Fibroblast of the aortic adventitia (primary cell): ENCODE results near the gene NMNAT1. TPM values are rescaled to one million over a fixed set of nuclear protein-coding genes. Genes with fewer than 3 reads are reported as not detected.
A peak's percentile ranks its signal among the peaks of the same experiment; 100 is the strongest.
"Not testable (repeated sequence)": the region's sequence is repeated elsewhere in the genome, so short reads cannot be mapped to it uniquely, and the experiment has no call there.

Source experiments
- DNase-seq: peaks from one replicate; pipeline ENCODE4 v3.0.0-alpha.2; 2010; ENCODE audit warnings: low read depth
- H3K4me3 ChIP-seq: 2 replicates; pipeline ENCODE4 v1.5.1; 2011; ENCODE audit warnings: low read depth, mild to moderate bottlenecking, control low read depth, low read length, moderate library complexity
- CTCF ChIP-seq: IDR thresholded peaks from 2 replicates; pipeline ENCODE4 v1.5.1; 2011; ENCODE audit warnings: mild to moderate bottlenecking, low read length, control low read depth, inconsistent platforms; ENCODE audit not compliant: insufficient read depth
- total RNA-seq: library from RNA; depleted of rRNA; stranded (reverse); fragments of >200 nt; gene quantifications from 2 replicates; pipeline ENCODE4 v1.2.3, GENCODE V29; 2012; ENCODE audit warnings: low replicate concordance

NMNAT1 gene
- total RNA-seq, 1 donor = 10.6 TPM

- no peak for TF ChIP-seq CTCF
- no peak overlapping the region for H3K4me3 ChIP-seq
- peak; percentile 86 for DNase-seq
Observed at GRCh38 chr1:9990944-9991343, 47.7 kb downstream of the NMNAT1 start.

DNA sequence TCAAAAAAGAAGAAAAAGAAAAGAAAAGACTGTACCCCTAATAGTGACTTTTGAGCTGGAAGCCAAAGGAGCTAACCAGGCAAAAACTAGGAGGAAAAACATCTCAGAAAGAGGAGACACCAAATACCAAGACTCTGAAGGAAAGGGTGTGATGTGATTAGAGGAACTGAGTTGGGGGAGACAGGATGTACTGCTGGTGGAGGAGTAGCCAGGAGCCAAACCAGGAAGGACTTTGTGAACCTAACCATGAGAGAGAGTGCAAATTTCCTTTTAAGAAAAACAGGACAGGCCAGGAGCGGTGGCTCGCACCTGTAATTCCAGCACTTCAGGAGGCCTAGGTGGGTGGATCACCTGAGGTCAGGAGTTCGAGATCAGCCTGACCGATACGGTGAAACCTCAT is 49.6 kb downstream of the NMNAT1 start:
- DNase-seq = no peak
- no peak for TF ChIP-seq CTCF
- H3K4me3 ChIP-seq = no peak overlapping the region

- H3K4me3 ChIP-seq = no peak overlapping the region
- no peak for TF ChIP-seq CTCF
Observed at GRCh38 chr1:9993561-9994075, 50.3 kb downstream of the NMNAT1 start.

GRCh38 chr1:9996624-9997582 is 53.6 kb downstream of the NMNAT1 start, which contains the start of gene RBP7:
TSS of gene RBP7 (plus strand) at chr1:9997228. CDS start at chr1:9997259, 31 bp downstream.
- no peak for TF ChIP-seq CTCF
- DNase-seq = no peak
- H3K4me3 ChIP-seq = peak within 1 kb of the TSS; percentile 48

More at GRCh38 chr1:9993561-9994075, 50.3 kb downstream of the NMNAT1 start:
- DNase-seq = peak; percentile 70

GRCh38 chr1:10001016-10001665 is 57.9 kb downstream of the NMNAT1 start:
- H3K4me3 ChIP-seq = no peak overlapping the region
- no peak for TF ChIP-seq CTCF
- DNase-seq = peak; percentile 64

- DNase-seq, H3K4me3 ChIP-seq: not testable (repeated sequence)
Observed at GRCh38 chr1:10005248-10005647, 62.0 kb downstream of the NMNAT1 start.

DNA sequence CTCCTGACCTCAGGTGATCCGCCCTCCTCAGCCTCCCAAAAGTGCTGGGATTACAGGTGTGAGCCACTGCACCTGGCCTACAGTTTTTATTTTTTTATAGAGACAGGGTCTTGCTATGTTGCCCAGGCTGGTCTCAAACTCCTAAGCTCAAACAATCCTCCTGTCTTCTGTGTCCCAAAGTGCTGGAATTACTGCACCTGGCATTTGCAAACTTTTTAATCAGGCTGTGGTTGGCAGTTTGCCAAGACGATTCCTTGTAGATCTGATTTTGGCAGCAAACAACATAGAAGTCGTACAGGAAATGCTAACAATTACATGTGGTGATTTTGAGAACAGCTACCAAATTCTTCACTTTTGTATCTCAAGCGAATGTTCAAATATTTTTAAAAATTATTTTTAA is 63.9 kb downstream of the NMNAT1 start:
- no peak overlapping the region for H3K4me3 ChIP-seq
- DNase-seq = peak; percentile 61
- TF ChIP-seq CTCF = no peak
